Globus pallidus (tissue), 1 donor: Measurements from ENCODE around the gene NAA35.
"Not testable (repeated sequence)": the region's sequence is repeated elsewhere in the genome, so short reads cannot be mapped to it uniquely, and the experiment has no call there.

Experiments used
- DNase-seq: peaks from one replicate; pipeline ENCODE4 v3.0.0-alpha.2; 2015; ENCODE audit warnings: low spot score

The NAA35 gene

GRCh38 chr9:86034863-86035734 is 94.2 kb downstream of the NAA35 start:
- DNase-seq, result no peak

- no peak for DNase-seq
These were observed 95.0 kb downstream of the NAA35 start for GRCh38 chr9:86035827-86036440.

- no peak for DNase-seq
These were observed 95.6 kb downstream of the NAA35 start for GRCh38 chr9:86036555-86036954.

GRCh38 chr9:86039991-86040860 is 99.3 kb downstream of the NAA35 start:
- no peak for DNase-seq

GRCh38 chr9:86040861-86041155 is 99.9 kb downstream of the NAA35 start:
- no peak for DNase-seq

GRCh38 chr9:86041311-86041741 is 100.4 kb downstream of the NAA35 start:
- DNase-seq, result no peak

GRCh38 chr9:86042199-86042978 is 101.4 kb downstream of the NAA35 start:
- no peak for DNase-seq

- DNase-seq, result no peak
These were observed 102.6 kb downstream of the NAA35 start for GRCh38 chr9:86043586-86043985.

GRCh38 chr9:86043999-86044398 is 103.1 kb downstream of the NAA35 start:
- DNase-seq, result peak; percentile 23

GRCh38 chr9:86045654-86046053 is 104.7 kb downstream of the NAA35 start:
- no peak for DNase-seq

- no peak for DNase-seq
These were observed 105.2 kb downstream of the NAA35 start for GRCh38 chr9:86046071-86046636.

- no peak for DNase-seq
These were observed 106.0 kb downstream of the NAA35 start for GRCh38 chr9:86046930-86047341.

- no peak for DNase-seq
These were observed 106.4 kb downstream of the NAA35 start for GRCh38 chr9:86047361-86047760.

GRCh38 chr9:86048018-86048742 is 107.2 kb downstream of the NAA35 start:
- not testable (repeated sequence) for DNase-seq

- DNase-seq, result no peak
These were observed 111.9 kb downstream of the NAA35 start for GRCh38 chr9:86052556-86053468.

GRCh38 chr9:86054695-86055094 is 113.7 kb downstream of the NAA35 start:
- DNase-seq, result no peak

- DNase-seq, result no peak
These were observed 116.5 kb downstream of the NAA35 start for GRCh38 chr9:86057491-86057890.

GRCh38 chr9:86061972-86062739 is 121.2 kb downstream of the NAA35 start:
- no peak for DNase-seq
